ENCODE data around the gene ZNF174.

DNA sequence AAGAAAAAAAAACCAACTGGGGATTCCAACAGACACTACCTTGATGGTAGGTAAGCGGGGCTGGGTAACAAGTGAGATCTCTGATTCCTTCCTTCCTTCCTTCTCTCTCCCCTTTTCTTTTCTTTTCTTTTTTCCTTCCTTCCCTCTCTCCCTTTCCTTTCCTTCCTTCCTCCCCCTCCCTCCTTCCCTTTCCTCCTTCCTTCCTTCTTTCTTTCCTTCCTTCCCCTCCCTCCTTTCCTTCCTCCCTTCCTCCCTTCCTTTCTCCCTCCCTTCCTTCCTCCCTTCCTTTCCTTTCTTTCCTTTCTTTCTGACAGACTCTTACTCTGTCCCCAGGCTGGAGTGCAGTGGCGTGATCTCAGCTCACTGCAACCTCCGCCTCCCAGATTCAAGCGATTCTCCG lies 25.3 kb upstream of the ZNF174 start:
- TF ChIP-seq MXI1 (conservative IDR thresholded peaks at IDR 0.05; ENCODE audit: poor library complexity, severe bottlenecking) (no peak), POLR2AphosphoS5 (IDR thresholded peaks at IDR 0.05) (no peak), SMC3 (conservative IDR thresholded peaks at IDR 0.05; ENCODE audit: poor library complexity) (no peak), EZH2 (IDR thresholded peaks at IDR 0.05; ENCODE audit: borderline replicate concordance, insufficient read depth, low read length, poor library complexity, severe bottlenecking) (no peak)
- TF ChIP-seq, protein P1, sequence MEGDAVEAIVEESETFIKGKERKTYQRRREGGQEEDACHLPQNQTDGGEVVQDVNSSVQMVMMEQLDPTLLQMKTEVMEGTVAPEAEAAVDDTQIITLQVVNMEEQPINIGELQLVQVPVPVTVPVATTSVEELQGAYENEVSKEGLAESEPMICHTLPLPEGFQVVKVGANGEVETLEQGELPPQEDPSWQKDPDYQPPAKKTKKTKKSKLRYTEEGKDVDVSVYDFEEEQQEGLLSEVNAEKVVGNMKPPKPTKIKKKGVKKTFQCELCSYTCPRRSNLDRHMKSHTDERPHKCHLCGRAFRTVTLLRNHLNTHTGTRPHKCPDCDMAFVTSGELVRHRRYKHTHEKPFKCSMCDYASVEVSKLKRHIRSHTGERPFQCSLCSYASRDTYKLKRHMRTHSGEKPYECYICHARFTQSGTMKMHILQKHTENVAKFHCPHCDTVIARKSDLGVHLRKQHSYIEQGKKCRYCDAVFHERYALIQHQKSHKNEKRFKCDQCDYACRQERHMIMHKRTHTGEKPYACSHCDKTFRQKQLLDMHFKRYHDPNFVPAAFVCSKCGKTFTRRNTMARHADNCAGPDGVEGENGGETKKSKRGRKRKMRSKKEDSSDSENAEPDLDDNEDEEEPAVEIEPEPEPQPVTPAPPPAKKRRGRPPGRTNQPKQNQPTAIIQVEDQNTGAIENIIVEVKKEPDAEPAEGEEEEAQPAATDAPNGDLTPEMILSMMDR (IDR thresholded peaks at IDR 0.05; ENCODE audit: poor library complexity, severe bottlenecking) = no peak

Data from neural cell (in vitro differentiated cells).